Adrenal gland (tissue), 12 donors: ENCODE results near the gene FAM83B. TPM values are rescaled to one million over a fixed set of nuclear protein-coding genes. Genes with fewer than 3 reads are reported as not detected.
"Not testable (repeated sequence)": the region's sequence is repeated elsewhere in the genome, so short reads cannot be mapped to it uniquely, and the experiment has no call there.

ENCODE experiments used
- DNase-seq, 7 donors: peaks; one replicate each; pipeline ENCODE4 v3.0.0-alpha.2; 2019 to 2020
- H3K27ac ChIP-seq, 5 donors: fragments of 200-600 bp; sonication (generic) in 4 of 5; 1 replicate in 3 of 5; 2 replicates in 2 of 5; pipeline versions ENCODE4 v1.5.1 to v1.8.0; 2016 to 2020; ENCODE audit warnings: mild to moderate bottlenecking in 1 of 5
- H3K27me3 ChIP-seq: fragments of 200-600 bp; 2 replicates; pipeline ENCODE4 v1.8.0; 2021
- H3K36me3 ChIP-seq, 2 donors: fragments of 200-600 bp; replicated peaks in 1 of 2; 1 replicate in 1 of 2; 2 replicates in 1 of 2; pipeline versions ENCODE4 v1.5.1 to v1.8.0; 2018 to 2022
- H3K4me1 ChIP-seq, 2 donors: fragments of 200-600 bp; replicated peaks in 1 of 2; 1 replicate in 1 of 2; 2 replicates in 1 of 2; pipeline versions ENCODE4 v1.5.1 to v1.8.0; 2018 to 2021
- H3K4me3 ChIP-seq, 4 donors: fragments of 200-600 bp; sonication (generic) in 3 of 4; one replicate each; pipeline ENCODE4 v1.5.1; 2016 to 2018
- H3K9me3 ChIP-seq, 3 donors: fragments of 200-600 bp; sonication (generic) in 1 of 3; replicated peaks in 1 of 3; 1 replicate in 2 of 3; 2 replicates in 1 of 3; pipeline versions ENCODE4 v1.5.1 to v1.8.0; 2016 to 2021
- POLR2A ChIP-seq, 2 donors: fragments of 450-650 bp; IDR thresholded peaks; one replicate each; pipeline ENCODE4 v1.6.1; 2017; ENCODE audit warnings: antibody characterized with exemption in 2 of 2, mild to moderate bottlenecking in 2 of 2, moderate library complexity in 1 of 2
- WGBS, 4 donors: extraction: QIAGEN DNeasy Blood & Tissue Kit in 2 of 4; methylation state at CpG; one replicate each; pipeline versions ENCODE4 v1.1.5 to v1.1.7; 2013 to 2017; 5-methylcytosine and 5-hydroxymethylcytosine counted together
- intact Hi-C, 2 donors: fragments of 100-400 bp; cut with DNase I; formaldehyde crosslinking; loops; one replicate each; pipeline versions ENCODE4 v1.14.1 to v1.15.0; 2022 to 2023
- polyA plus RNA-seq, 3 donors: library from polyadenylated mRNA; stranded (reverse); fragments of 200-250 nt in 2 of 3; fragments of 350-450 nt in 1 of 3; fragmentation: Illumina TruSeq in 1 of 3; extraction: RNeasy Lipid Tissue Mini Kit (QIAGEN cat#74804) in 1 of 3; gene quantifications; one replicate each; pipeline ENCODE4 v1.2.3, GENCODE V29; 2013 to 2014
- total RNA-seq, 9 donors: library from RNA; depleted of rRNA in 4 of 9; stranded (reverse); fragments of >200 nt in 4 of 9; fragments of 120-200 nt in 1 of 9; fragmentation: NEBNext Ultra II Directional in 1 of 9; extraction: Animal tissue kit (Norgen Biotek cat#: 25700) in 1 of 9; gene quantifications; one replicate each; pipeline versions ENCODE4 v1.1.0 to v1.2.4, GENCODE V29; 2013 to 2023
- TF ChIP-seq, protein P1 (sequence below), 6 experiments: fragments of 450-650 bp in 4 of 6; fragments of 200-600 bp in 2 of 6; sonication (generic) in 1 of 6; IDR thresholded peaks; 1 replicate in 5 of 6; 2 replicates in 1 of 6; pipeline versions ENCODE4 v1.5.1 to v1.8.0; 2016 to 2021; ENCODE audit warnings: antibody characterized with exemption in 6 of 6, mild to moderate bottlenecking in 2 of 6, moderate library complexity in 1 of 6
- donor health status: healthy with polysubstance abuse.
- donor health status: Bipolar disorder and iron deficiency.
- donor health status: DM: yes; HTN: yes; CAD: no.
- donor health status: DM: no; HTN: no; CAD: no.
- donor health status: DM: no; HTN: no; CAD: no.
- donor health status: DM: yes; HTN: yes; CAD: no.

FAM83B gene
- total and polyA plus RNA-seq, 12 donors: not detected

DNA sequence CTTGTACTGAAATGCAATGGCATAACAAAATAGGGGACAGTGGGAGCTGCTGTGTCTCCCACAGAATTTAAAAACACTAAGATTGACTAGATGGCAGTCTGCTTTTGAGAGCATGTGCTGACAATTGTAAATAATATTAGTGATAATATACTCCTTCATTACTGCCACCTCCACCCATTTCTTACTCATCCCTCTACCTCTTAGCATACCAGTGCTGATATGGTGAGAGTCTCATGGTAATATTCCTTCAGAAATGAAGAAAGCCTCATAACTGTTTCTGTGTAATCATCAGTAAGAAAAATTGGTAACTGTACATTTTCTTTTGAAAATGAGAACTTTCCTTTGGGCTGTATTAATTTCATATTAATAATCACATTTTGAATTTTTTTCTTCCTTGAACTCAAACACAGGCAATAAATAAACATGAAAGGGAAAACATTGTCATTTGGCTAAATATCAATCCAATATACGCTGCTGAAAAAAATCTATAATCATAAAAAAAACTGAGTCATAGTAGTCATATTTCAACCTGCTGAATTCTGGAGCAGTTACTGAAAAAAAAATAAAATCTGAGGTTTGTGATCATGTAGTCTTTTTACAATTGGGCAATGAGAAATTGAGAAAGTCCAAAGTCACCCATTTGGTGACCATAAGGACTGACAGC lies 34.6 kb downstream of the FAM83B start:
- H3K4me3 ChIP-seq: no peak overlapping the region
- no peak overlapping the region for H3K27ac ChIP-seq
- TF ChIP-seq POLR2A (IDR thresholded peaks at IDR 0.05): no peak
- TF ChIP-seq, protein P1, sequence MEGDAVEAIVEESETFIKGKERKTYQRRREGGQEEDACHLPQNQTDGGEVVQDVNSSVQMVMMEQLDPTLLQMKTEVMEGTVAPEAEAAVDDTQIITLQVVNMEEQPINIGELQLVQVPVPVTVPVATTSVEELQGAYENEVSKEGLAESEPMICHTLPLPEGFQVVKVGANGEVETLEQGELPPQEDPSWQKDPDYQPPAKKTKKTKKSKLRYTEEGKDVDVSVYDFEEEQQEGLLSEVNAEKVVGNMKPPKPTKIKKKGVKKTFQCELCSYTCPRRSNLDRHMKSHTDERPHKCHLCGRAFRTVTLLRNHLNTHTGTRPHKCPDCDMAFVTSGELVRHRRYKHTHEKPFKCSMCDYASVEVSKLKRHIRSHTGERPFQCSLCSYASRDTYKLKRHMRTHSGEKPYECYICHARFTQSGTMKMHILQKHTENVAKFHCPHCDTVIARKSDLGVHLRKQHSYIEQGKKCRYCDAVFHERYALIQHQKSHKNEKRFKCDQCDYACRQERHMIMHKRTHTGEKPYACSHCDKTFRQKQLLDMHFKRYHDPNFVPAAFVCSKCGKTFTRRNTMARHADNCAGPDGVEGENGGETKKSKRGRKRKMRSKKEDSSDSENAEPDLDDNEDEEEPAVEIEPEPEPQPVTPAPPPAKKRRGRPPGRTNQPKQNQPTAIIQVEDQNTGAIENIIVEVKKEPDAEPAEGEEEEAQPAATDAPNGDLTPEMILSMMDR (IDR thresholded peaks at IDR 0.05): no peak
- 35 to 45% (median 39%) methylated on average over 1 of the region's 1 CpG for WGBS, 4 donors
- intact Hi-C loops: no loop called here
- H3K9me3 ChIP-seq: peaks cover 0 to 3% (median 0%) of the 10 kb centered on the region in 3 donors
- H3K4me1 ChIP-seq: no peaks in the 10 kb centered on the region
- H3K36me3 ChIP-seq: no peaks in the 10 kb centered on the region
- no peak for DNase-seq
- H3K27me3 ChIP-seq: no peaks in the 10 kb centered on the region

DNA sequence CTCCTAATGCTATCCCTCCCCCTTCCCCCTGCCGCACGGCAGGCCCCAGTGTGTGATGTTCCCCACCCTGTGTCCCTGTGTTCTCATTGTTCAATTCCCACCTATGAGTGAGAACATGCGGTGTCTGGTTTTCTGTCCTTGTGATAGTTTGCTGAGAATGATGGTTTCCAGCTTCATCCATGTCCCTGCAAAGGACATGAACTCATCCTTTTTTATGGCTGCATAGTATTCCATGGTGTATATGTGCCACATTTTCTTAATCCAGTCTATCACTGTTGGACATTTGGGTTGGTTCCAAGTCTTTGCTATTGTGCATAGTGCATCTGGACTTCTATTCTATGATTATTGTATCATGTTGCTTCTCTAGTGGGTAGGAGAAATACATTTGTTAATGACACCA lies 35.3 kb downstream of the FAM83B start:
- intact Hi-C loops, DNase-seq, H3K4me3 ChIP-seq: not testable (repeated sequence)

DNA sequence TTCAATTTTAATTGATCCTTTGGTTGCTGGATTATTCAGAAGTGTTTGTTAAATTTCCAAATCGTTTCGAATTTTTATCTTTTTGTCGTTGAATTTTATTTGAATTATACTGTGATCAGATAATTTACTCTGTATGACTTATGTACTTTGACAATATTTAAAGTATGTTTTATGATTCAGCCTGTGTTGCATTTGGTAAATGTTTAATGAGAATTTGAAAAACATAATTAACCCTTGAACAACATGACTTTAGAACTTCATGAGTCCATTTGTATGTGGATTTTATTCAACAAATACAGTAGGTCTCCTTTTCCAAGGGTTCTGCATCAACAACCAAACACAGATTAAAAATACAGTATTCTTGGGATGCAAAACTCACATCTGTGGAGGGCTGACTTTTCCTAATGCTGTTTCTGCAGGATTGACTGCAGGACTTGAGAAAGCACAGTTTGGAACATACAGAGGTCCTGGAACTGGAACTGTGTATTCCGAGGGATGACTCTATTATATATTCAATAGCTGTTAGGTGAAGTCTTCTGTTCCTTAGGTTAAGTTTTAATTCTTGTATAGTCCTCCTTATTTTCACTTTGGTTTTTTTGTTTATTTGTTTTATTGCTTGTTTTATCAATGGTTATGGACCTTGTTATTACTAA lies 40.5 kb downstream of the FAM83B start:
- WGBS, 4 donors: 73 to 87% (median 81%) methylated on average over 4 of the region's 4 CpGs
- H3K4me3 ChIP-seq: no peak overlapping the region
- DNase-seq: no peak
- H3K27ac ChIP-seq: no peak overlapping the region
- H3K4me1 ChIP-seq: no peaks in the 10 kb centered on the region
- H3K36me3 ChIP-seq: no peaks in the 10 kb centered on the region
- TF ChIP-seq POLR2A (IDR thresholded peaks at IDR 0.05): no peak
- TF ChIP-seq, protein P1 (IDR thresholded peaks at IDR 0.05): no peak
- intact Hi-C loops: no loop called here
- H3K27me3 ChIP-seq: no peaks in the 10 kb centered on the region
- peaks cover 0 to 6% (median 0%) of the 10 kb centered on the region in 3 donors for H3K9me3 ChIP-seq

More for the DNA sequence above, 35.3 kb downstream of the FAM83B start:
- not testable (repeated sequence) for H3K27ac ChIP-seq, H3K27me3 ChIP-seq, H3K4me1 ChIP-seq, H3K9me3 ChIP-seq, H3K36me3 ChIP-seq
- 91 to 96% (median 94%) methylated on average over 3 of the region's 3 CpGs for WGBS, 4 donors

DNA sequence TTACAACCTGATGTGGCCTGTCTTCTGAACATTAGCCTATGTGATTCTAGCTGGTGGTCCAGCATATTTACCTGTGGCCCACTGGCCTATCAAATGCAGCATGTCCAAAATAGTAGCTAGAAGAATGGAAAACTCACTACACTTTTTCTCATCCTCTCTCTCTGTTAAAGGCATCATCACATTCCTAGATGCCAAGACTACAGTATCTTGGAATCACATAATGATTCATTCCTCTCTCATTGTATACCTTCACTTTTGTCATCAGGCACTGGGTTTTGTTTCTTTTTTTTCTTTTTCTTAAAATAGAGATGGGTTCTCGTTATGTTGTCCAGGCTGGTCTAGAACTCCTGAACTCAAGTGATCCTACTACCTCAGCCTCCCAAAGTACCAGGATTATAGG lies 45.0 kb downstream of the FAM83B start:
- Histone ChIP-seq H3K4me1 (no peaks in the 10 kb centered on the region), H3K27ac (no peak overlapping the region), H3K9me3 (no peaks in the 10 kb centered on the region), H3K27me3 (no peaks in the 10 kb centered on the region), H3K4me3 (no peak overlapping the region), H3K36me3 (no peaks in the 10 kb centered on the region)
- TF ChIP-seq, protein P1 (IDR thresholded peaks at IDR 0.05): no peak
- no peak for TF ChIP-seq POLR2A (IDR thresholded peaks at IDR 0.05)
- intact Hi-C loops: no loop called here
- no peak for DNase-seq
- 54 to 93% (median 73%) methylated on average over 1 of the region's 1 CpG for WGBS, 4 donors

DNA sequence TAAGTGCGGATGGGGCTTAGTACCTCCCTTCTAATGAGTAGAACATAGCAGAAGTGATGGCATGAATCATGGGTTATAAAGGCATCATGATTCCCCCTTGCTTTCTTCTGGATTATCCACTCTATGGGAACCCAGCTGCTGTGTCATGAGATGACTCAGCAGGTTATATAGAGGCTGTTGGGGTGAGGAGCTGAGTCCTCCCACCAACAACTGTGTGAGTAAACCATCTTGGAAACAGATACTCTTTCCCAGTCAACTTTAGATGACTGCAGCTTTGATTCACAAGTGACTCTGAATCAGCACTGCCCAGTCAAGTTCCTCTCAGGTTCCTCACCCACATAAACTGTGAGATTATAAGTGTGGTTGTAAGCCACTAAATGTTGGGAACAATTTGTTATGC lies 46.3 kb downstream of the FAM83B start:
- no peaks in the 10 kb centered on the region for H3K4me1 ChIP-seq
- TF ChIP-seq, protein P1 (IDR thresholded peaks at IDR 0.05): no peak
- TF ChIP-seq POLR2A (IDR thresholded peaks at IDR 0.05): no peak
- H3K4me3 ChIP-seq: no peak overlapping the region
- no peaks in the 10 kb centered on the region for H3K9me3 ChIP-seq
- DNase-seq: no peak
- no peak overlapping the region for H3K27ac ChIP-seq
- WGBS, 4 donors: 77 to 88% (median 79%) methylated on average over 1 of the region's 1 CpG
- intact Hi-C loops: no loop called here
- H3K36me3 ChIP-seq: no peaks in the 10 kb centered on the region
- H3K27me3 ChIP-seq: no peaks in the 10 kb centered on the region
